GM12878 (cell line): Measurements from ENCODE around the gene BRDT. TPM values are rescaled to one million over a fixed set of nuclear protein-coding genes. Genes with fewer than 3 reads are reported as not detected.

Source experiments
- ATAC-seq: fragments of 200-7000 bp; cut with Tn5 transposase; 3 replicates; pipeline ENCODE4 v1.9.1; 2020; ENCODE audit warnings: mild to moderate bottlenecking, moderate library complexity
- BruUV-seq: library from RNA; stranded (reverse); fragments of 400-500 nt; replicated peaks from 2 replicates; lab custom pipeline; 2021; lab: Mats Ljungman, UMichigan
- CTCF ChIA-PET: fragments of 300-600 bp; sonication (Branson Sonifier 250); formaldehyde crosslinking; extraction: SDS; loops from one replicate; lab custom pipeline; 2021; ENCODE audit warnings: inconsistent platforms; lab: Yijun Ruan, JAX
- POLR2A ChIA-PET: fragments of 350-600 bp; formaldehyde crosslinking; extraction: SDS; loops from one replicate; lab custom pipeline; 2021; ENCODE audit warnings: inconsistent platforms; lab: Charles Lee
- RAD21 ChIA-PET: fragments of 300-600 bp; sonication (Branson Sonifier 250); formaldehyde crosslinking; loops from one replicate; lab custom pipeline; 2023; ENCODE audit warnings: antibody characterized with exemption; ENCODE audit not compliant: unreplicated experiment; lab: Charles Lee
- SMC1A ChIA-PET: fragments of 300-600 bp; sonication (Branson Sonifier 250); formaldehyde crosslinking; loops from one replicate; lab custom pipeline; 2023; ENCODE audit not compliant: unreplicated experiment, uncharacterized antibody; lab: Charles Lee
- DNase-seq: peaks from one replicate; pipeline ENCODE4 v3.0.0-alpha.2; 2011; ENCODE audit warnings: low read depth, low spot score
- FAIRE-seq: peaks from 3 replicates; lab custom pipeline; 2011; peaks lifted over from hg19 to GRCh38; lab: Jason Lieb, UNC
- H2AFZ ChIP-seq: 2 replicates; pipeline ENCODE4 v1.6.0; 2011; ENCODE audit warnings: low read depth, low read length, control low read depth; ENCODE audit not compliant: control insufficient read depth
- H3K27ac ChIP-seq: 2 replicates; pipeline ENCODE4 v1.5.1; 2011; ENCODE audit warnings: control low read depth; ENCODE audit not compliant: control insufficient read depth, insufficient read depth
- H3K27me3 ChIP-seq, 2 experiments: replicated peaks in 1 of 2; 2 replicates each; pipeline versions ENCODE4 v1.6.0 to v1.6.1; 2011; ENCODE audit warnings: low read length in 1 of 2; ENCODE audit not compliant: control insufficient read depth in 2 of 2, insufficient read depth in 2 of 2
- H3K36me3 ChIP-seq, 2 experiments: 2 replicates each; pipeline ENCODE4 v1.5.1; 2011; ENCODE audit warnings: low read length in 1 of 2; ENCODE audit not compliant: control insufficient read depth in 2 of 2, insufficient read depth in 2 of 2
- H3K4me1 ChIP-seq: 2 replicates; pipeline ENCODE4 v1.6.1; 2011; ENCODE audit warnings: mild to moderate bottlenecking, low read length, moderate library complexity, mixed read lengths; ENCODE audit not compliant: control insufficient read depth, insufficient read depth
- H3K4me2 ChIP-seq: 2 replicates; pipeline ENCODE4 v1.6.0; 2011; ENCODE audit warnings: control low read depth; ENCODE audit not compliant: control insufficient read depth, insufficient read depth
- H3K4me3 ChIP-seq: fragments of 200-600 bp; sonication (generic); 2 replicates; pipeline ENCODE4 v1.5.1; 2016
- H3K79me2 ChIP-seq: 2 replicates; pipeline ENCODE4 v1.6.0; 2011; ENCODE audit warnings: low read length; ENCODE audit not compliant: control insufficient read depth, insufficient read depth
- H3K9ac ChIP-seq: 2 replicates; pipeline ENCODE4 v1.8.0; 2011; ENCODE audit warnings: low read length, control low read depth, mixed read lengths; ENCODE audit not compliant: control insufficient read depth, insufficient read depth
- H3K9me3 ChIP-seq: replicated peaks from 3 replicates; pipeline ENCODE4 v1.5.1; 2011; ENCODE audit warnings: mild to moderate bottlenecking, low read length; ENCODE audit not compliant: control insufficient read depth, insufficient read depth
- H4K20me1 ChIP-seq: 2 replicates; pipeline ENCODE4 v1.6.0; 2011; ENCODE audit not compliant: control insufficient read depth, insufficient read depth
- HCFC1 ChIP-seq: fragments of 150-350 bp; IDR thresholded peaks from 2 replicates; pipeline ENCODE4 v1.6.1; 2014; ENCODE audit warnings: low read length
- PAX8 ChIP-seq: fragments of 450-650 bp; IDR thresholded peaks from 2 replicates; pipeline ENCODE4 v1.6.1; 2017; ENCODE audit warnings: mild to moderate bottlenecking, moderate library complexity
- RAD21 ChIP-seq: IDR thresholded peaks from 2 replicates; pipeline ENCODE4 v1.6.1; 2011; ENCODE audit warnings: mild to moderate bottlenecking, low read depth, low read length, moderate library complexity; ENCODE audit not compliant: insufficient read depth
- RAD51 ChIP-seq: fragments of 450-650 bp; IDR thresholded peaks from 2 replicates; pipeline ENCODE4 v1.6.1; 2016; ENCODE audit warnings: moderate library complexity, mild to moderate bottlenecking, inconsistent platforms
- RB1 ChIP-seq: fragments of 450-650 bp; formaldehyde crosslinking; IDR thresholded peaks from 2 replicates; pipeline ENCODE4 v1.6.1; 2017; ENCODE audit warnings: mild to moderate bottlenecking, borderline replicate concordance
- RELA ChIP-seq: fragments of 450-650 bp; IDR thresholded peaks from 2 replicates; pipeline ENCODE4 v1.8.0; 2014; ENCODE audit warnings: borderline replicate concordance; ENCODE audit not compliant: partially characterized antibody
- WGBS: methylation state at CpG from one replicate; pipeline ENCODE4 v1.1.6; 2016; ENCODE audit warnings: low lambda C conversion rate; ENCODE audit not compliant: insufficient replicate concordance, insufficient coverage; ENCODE audit errors: missing lambda C conversion rate; 5-methylcytosine and 5-hydroxymethylcytosine counted together
- in situ Hi-C: fragments of 300-500 bp; cut with MboI; formaldehyde crosslinking; loops from 9 replicates; pipeline ENCODE4 v1.14.3; 2018; ENCODE audit warnings: mixed read lengths
- intact Hi-C: fragments of 100-400 bp; cut with micrococcal nuclease; formaldehyde crosslinking; loops from one replicate; pipeline ENCODE4 v1.14.2; 2022; ENCODE audit not compliant: unreplicated experiment
- polyA plus RNA-seq, 11 experiments: library from polyadenylated mRNA; depleted of rRNA in 4 of 11; unstranded in 6 of 11; stranded (reverse) in 5 of 11; fragments of >200 nt; fragmentation: Nextera tagmentation in 4 of 11; fragmentation: Illumina TruSeq in 1 of 11; extraction: Ambion mirVana in 4 of 11; extraction: Trizol in 1 of 11; gene quantifications; 1 replicate in 1 of 11; 2 replicates in 10 of 11; pipeline versions ENCODE4 v1.2.1 to v1.2.3, GENCODE V29; 2011 to 2016; ENCODE audit warnings: inconsistent platforms in 2 of 11, missing spikeins in 2 of 11, low read depth in 1 of 11
- total RNA-seq, 4 experiments: library from RNA; depleted of rRNA in 3 of 4; stranded (reverse); fragments of >200 nt in 3 of 4; fragmentation: Illumina TruSeq in 1 of 4; extraction: Trizol in 1 of 4; gene quantifications; 2 replicates each; pipeline versions ENCODE4 v1.2.1 to v1.2.3, GENCODE V29; 2013 to 2021
- TF ChIP-seq, protein P1 (sequence below): fragments of 450-650 bp; IDR thresholded peaks from 2 replicates; pipeline ENCODE4 v1.6.1; 2016; ENCODE audit warnings: mild to moderate bottlenecking
- TF ChIP-seq, protein P2 (sequence below): fragments of 450-650 bp; formaldehyde crosslinking; IDR thresholded peaks from 2 replicates; pipeline ENCODE4 v1.4.0; 2022; ENCODE audit warnings: mild to moderate bottlenecking, moderate library complexity

The BRDT gene
- total and polyA plus RNA-seq, 10 of the 15 experiments (the other 5 are each of a cell fraction or from before 2014, with no cell fraction given), result 0.02 to 0.11 TPM; not detected in 8

DNA sequence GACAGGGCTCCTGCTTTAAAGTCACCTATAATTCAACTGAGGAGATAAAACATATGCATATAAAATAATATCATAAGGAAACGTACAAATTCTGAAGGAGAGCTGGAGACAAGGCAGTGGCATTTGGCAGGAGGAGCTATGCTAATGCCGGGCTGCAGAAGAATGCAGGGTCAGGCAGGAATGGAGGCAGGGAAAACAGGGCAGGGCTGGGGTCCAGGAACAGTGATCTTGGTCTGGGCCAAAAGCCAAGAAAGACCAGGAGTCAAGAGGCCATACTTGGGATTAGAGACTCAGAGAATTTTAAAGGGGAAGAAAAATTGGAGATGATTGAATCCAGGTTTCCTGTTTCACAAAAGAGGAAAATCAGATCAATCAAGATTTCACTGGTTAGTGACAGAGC is 20.0 kb upstream of the BRDT start:
- no peaks in the 10 kb centered on the region for H3K27me3 ChIP-seq
- ChIA-PET CTCF (interaction anchor here (0.6 to 5.1 kb wide), 7 partner anchors 138 to 763 kb away, joined by 3 to 55 read pairs (median 5); no protein-coding TSS in a partner anchor), RAD21 (interaction anchor here (0.7 to 1.3 kb wide), 5 partner anchors 170 to 762 kb away, joined by 3 to 4 read pairs (median 3); no protein-coding TSS in a partner anchor), SMC1A (interaction anchor here (0.6 to 3.2 kb wide), 6 partner anchors 16 to 763 kb away, joined by 3 to 19 read pairs (median 3); no protein-coding TSS in a partner anchor), POLR2A (no interaction called here)
- no peak overlapping the region for H3K4me2 ChIP-seq
- WGBS, result 25% methylated on average over 2 of the region's 2 CpGs
- no peaks in the 10 kb centered on the region for H3K4me1 ChIP-seq
- no peaks in the 10 kb centered on the region for H4K20me1 ChIP-seq
- H3K27ac ChIP-seq, result no peak overlapping the region
- BruUV-seq, result no TSS peak
- in situ Hi-C loops (loop anchor here (5.0 to 10.0 kb wide), 3 partner anchors 417 to 764 kb away; no protein-coding TSS in a partner anchor), intact Hi-C loops (loop anchor here (5.0 kb wide), 2 partner anchors 522 to 762 kb away; no protein-coding TSS in a partner anchor)
- H2AFZ ChIP-seq, result no peak overlapping the region; the same call in 1 of the 2 replicates
- no peaks in the 10 kb centered on the region for H3K79me2 ChIP-seq
- no peak for FAIRE-seq
- no peak overlapping the region for H3K4me3 ChIP-seq
- H3K9ac ChIP-seq, result no peak overlapping the region
- no peaks in the 10 kb centered on the region for H3K9me3 ChIP-seq
- no peaks in the 10 kb centered on the region for H3K36me3 ChIP-seq
- ATAC-seq, result no peak
- TF ChIP-seq RAD51, result no peak
- no peak for TF ChIP-seq RELA
- TF ChIP-seq, protein P1, sequence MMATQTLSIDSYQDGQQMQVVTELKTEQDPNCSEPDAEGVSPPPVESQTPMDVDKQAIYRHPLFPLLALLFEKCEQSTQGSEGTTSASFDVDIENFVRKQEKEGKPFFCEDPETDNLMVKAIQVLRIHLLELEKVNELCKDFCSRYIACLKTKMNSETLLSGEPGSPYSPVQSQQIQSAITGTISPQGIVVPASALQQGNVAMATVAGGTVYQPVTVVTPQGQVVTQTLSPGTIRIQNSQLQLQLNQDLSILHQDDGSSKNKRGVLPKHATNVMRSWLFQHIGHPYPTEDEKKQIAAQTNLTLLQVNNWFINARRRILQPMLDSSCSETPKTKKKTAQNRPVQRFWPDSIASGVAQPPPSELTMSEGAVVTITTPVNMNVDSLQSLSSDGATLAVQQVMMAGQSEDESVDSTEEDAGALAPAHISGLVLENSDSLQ, result no peak
- no peak for TF ChIP-seq RB1
- no peak for TF ChIP-seq HCFC1
- no peak for DNase-seq

DNA sequence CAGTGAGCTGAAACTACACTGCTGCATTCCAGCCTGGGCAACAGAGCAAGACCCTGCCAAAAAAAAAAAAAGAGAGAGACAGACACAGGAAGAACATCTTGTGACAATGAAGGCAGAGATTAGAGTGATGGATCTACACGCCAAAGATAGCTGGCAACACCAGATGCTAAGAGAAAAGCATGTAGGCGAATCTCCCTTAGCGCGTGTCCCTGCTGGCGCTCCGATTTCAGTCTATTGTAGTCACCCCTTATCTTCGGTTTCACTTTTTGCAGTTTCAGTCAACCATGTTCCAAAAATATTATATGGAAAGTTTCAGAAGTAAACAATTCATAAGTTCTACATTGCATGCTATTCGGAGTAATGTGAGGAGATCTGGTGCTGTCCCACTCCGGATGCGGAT is 11.6 kb upstream of the BRDT start:
- 84% methylated on average over 10 of the region's 10 CpGs for WGBS
- ATAC-seq, result no peak

More for the DNA sequence above, 11.6 kb upstream of the BRDT start:
- no peaks in the 10 kb centered on the region for H3K27me3 ChIP-seq
- BruUV-seq, result no TSS peak
- intact Hi-C loops (loop anchor here (10.0 kb wide), 1 partner anchor 687 kb away; no protein-coding TSS in a partner anchor), in situ Hi-C loops (no loop called here)
- H2AFZ ChIP-seq, result no peak overlapping the region
- SMC1A ChIA-PET, result interaction anchor here (0.7 kb wide), 1 partner anchor 532 kb away, joined by 3 read pairs; no protein-coding TSS in a partner anchor
- H3K4me3 ChIP-seq, result no peak overlapping the region
- H3K27ac ChIP-seq, result no peak overlapping the region
- FAIRE-seq (no peak), DNase-seq (no peak)
- RAD21 ChIA-PET, result no interaction called here
- no peak for TF ChIP-seq PAX8
- no peak for TF ChIP-seq RAD21
- TF ChIP-seq, protein P2, sequence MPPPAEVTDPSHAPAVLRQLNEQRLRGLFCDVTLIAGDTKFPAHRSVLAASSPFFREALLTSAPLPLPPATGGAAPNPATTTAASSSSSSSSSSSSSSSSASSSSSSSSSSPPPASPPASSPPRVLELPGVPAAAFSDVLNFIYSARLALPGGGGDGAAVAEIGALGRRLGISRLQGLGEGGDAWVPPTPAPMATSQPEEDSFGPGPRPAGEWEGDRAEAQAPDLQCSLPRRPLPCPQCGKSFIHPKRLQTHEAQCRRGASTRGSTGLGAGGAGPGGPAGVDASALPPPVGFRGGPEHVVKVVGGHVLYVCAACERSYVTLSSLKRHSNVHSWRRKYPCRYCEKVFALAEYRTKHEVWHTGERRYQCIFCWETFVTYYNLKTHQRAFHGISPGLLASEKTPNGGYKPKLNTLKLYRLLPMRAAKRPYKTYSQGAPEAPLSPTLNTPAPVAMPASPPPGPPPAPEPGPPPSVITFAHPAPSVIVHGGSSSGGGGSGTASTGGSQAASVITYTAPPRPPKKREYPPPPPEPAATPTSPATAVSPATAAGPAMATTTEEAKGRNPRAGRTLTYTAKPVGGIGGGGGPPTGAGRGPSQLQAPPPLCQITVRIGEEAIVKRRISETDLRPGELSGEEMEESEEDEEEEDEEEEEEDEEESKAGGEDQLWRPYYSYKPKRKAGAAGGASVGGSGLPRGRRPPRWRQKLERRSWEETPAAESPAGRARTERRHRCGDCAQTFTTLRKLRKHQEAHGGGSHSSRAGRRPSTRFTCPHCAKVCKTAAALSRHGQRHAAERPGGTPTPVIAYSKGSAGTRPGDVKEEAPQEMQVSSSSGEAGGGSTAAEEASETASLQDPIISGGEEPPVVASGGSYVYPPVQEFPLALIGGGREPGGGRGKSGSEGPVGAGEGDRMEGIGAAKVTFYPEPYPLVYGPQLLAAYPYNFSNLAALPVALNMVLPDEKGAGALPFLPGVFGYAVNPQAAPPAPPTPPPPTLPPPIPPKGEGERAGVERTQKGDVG (CRISPR knock-in tag), result no peak
- H3K9ac ChIP-seq, result no peak overlapping the region
- no peaks in the 10 kb centered on the region for H3K9me3 ChIP-seq
- CTCF ChIA-PET, result no interaction called here
- no peaks in the 10 kb centered on the region for H3K36me3 ChIP-seq
- no peaks in the 10 kb centered on the region for H4K20me1 ChIP-seq
- no peak overlapping the region for H3K4me2 ChIP-seq
- no peaks in the 10 kb centered on the region for H3K79me2 ChIP-seq
- H3K4me1 ChIP-seq, result no peaks in the 10 kb centered on the region
- POLR2A ChIA-PET, result no interaction called here
